Fibroblast of pulmonary artery (primary cell): Measurements from ENCODE around the gene SC5D.

Experiments
- DNase-seq: peaks from one replicate; pipeline ENCODE4 v3.0.0-alpha.2; 2010; ENCODE audit warnings: low read depth
- H3K4me3 ChIP-seq: replicated peaks from 2 replicates; pipeline ENCODE4 v1.5.1; 2011; ENCODE audit warnings: low read depth, mild to moderate bottlenecking, control low read depth, low read length, moderate library complexity
- CTCF ChIP-seq: IDR thresholded peaks from 2 replicates; pipeline ENCODE4 v1.5.1; 2011; ENCODE audit warnings: mild to moderate bottlenecking, control low read depth, low read length, inconsistent platforms; ENCODE audit errors: missing control alignments

The SC5D gene

DNA sequence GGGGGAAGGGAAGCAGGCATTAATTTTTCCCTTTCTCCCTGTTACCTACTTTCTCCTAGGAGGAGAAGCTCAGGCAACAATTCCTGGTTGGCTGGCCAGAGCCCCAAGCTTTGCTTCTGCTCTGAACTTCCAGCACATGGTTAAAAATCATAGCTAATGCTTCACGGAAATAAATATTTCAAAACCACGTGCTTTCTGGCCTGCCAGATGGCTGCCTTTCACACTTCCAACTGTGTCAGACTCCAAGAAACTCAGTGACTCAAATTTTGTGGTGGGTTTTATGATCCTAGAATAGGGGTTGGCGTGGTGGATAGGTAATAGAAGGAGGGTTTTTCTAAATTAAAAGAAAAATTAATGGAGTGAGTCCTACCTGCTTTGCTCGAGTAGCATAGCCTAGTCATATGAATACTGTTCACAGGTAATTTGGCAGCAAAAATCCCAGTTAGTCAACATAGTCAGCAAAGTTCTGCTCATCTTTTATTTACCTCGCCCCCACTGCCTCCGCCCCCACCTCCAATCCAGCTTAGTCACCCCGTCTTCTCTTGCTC lies 58.6 kb downstream of the SC5D start:
- DNase-seq = no peak
- TF ChIP-seq CTCF = no peak
- H3K4me3 ChIP-seq = no peak overlapping the region

GRCh38 chr11:121352251-121352891 lies 59.8 kb downstream of the SC5D start:
- H3K4me3 ChIP-seq = no peak overlapping the region
- no peak for TF ChIP-seq CTCF
- no peak for DNase-seq

GRCh38 chr11:121354192-121354591 lies 61.6 kb downstream of the SC5D start:
- no peak for DNase-seq
- no peak overlapping the region for H3K4me3 ChIP-seq
- no peak for TF ChIP-seq CTCF

DNA sequence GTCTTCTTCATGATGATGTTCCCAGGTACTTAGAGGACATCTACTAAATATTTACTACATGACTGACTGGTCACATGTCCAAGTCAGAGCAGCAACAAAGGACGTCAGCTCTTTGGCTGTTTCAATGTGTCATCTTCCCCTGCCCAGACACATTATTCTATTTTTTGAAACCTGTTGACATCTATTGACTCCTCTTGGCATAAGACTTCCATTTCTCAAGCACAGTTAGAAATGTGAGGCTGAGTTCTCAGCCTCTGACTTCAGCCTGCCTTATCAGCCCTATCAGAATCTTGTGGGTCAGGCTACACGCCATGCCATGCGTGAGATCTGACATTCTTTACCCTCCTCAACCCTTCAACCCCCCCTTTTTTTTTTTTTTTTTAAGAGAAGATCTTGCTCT lies 63.8 kb downstream of the SC5D start:
- DNase-seq = no peak
- no peak overlapping the region for H3K4me3 ChIP-seq
- TF ChIP-seq CTCF = no peak
